K562 (cell line): Measurements from ENCODE around the gene PGF. TPM values are rescaled to one million over a fixed set of nuclear protein-coding genes. Genes with fewer than 3 reads are reported as not detected.

ENCODE experiments used
- ATAC-seq: fragments of 200-7000 bp; cut with Tn5 transposase; 3 replicates; pipeline ENCODE4 v1.9.1; 2020; ENCODE audit warnings: moderate library complexity
- BruUV-seq: library from RNA; stranded (reverse); fragments of 400-500 nt; replicated peaks from 2 replicates; lab custom pipeline; 2021; lab: Mats Ljungman, UMichigan
- CTCF ChIA-PET: fragments of 300-600 bp; formaldehyde crosslinking; extraction: SDS; loops from one replicate; lab custom pipeline; 2021; ENCODE audit warnings: low intra/inter-chr PET ratio; lab: Yijun Ruan, JAX
- POLR2A ChIA-PET: fragments of 300-600, 350-650 bp; sonication (Branson Sonifier 250); formaldehyde crosslinking; extraction: SDS; loops from one replicate; lab custom pipeline; 2021; ENCODE audit warnings: antibody characterized with exemption, inconsistent platforms; lab: Yijun Ruan, JAX
- DNase-seq, 4 experiments: peaks; one replicate each; pipeline versions ENCODE4 v3.0.0 to v3.0.0-alpha.2; 2011 to 2018; ENCODE audit warnings: low spot score in 3 of 4, mixed read lengths in 3 of 4; ENCODE audit errors: extremely low read depth in 1 of 4
- FAIRE-seq: peaks from 2 replicates; lab custom pipeline; 2011; peaks lifted over from hg19 to GRCh38; lab: Jason Lieb, UNC
- H2AFZ ChIP-seq: 2 replicates; pipeline ENCODE4 v1.6.0; 2011; ENCODE audit warnings: low read depth, low read length, control low read depth, inconsistent platforms
- H3K27ac ChIP-seq: fragments of 200-600 bp; 3 replicates; pipeline ENCODE4 v1.8.0; 2011; ENCODE audit warnings: low read depth, mild to moderate bottlenecking, control low read depth, inconsistent platforms, low read length, moderate library complexity, mixed read lengths; ENCODE audit errors: extremely low read depth
- H3K27me3 ChIP-seq, 2 experiments: fragments of 300-600 bp in 1 of 2; 2 replicates in 1 of 2; 3 replicates in 1 of 2; pipeline versions ENCODE4 v1.6.0 to v1.8.0; 2011; ENCODE audit warnings: inconsistent platforms in 2 of 2, low read length in 2 of 2, mild to moderate bottlenecking in 1 of 2, mixed read lengths in 1 of 2, moderate library complexity in 1 of 2; ENCODE audit not compliant: control insufficient read depth in 2 of 2, insufficient read depth in 2 of 2
- H3K36me3 ChIP-seq: fragments of 300-600 bp; 3 replicates; pipeline ENCODE4 v1.8.0; 2011; ENCODE audit warnings: mild to moderate bottlenecking, low read length, inconsistent platforms; ENCODE audit not compliant: control insufficient read depth, insufficient read depth
- H3K4me1 ChIP-seq, 2 experiments: fragments of 200-600 bp in 1 of 2; replicated peaks in 1 of 2; 2 replicates in 1 of 2; 3 replicates in 1 of 2; pipeline versions ENCODE4 v1.5.1 to v1.8.0; 2011; ENCODE audit warnings: inconsistent platforms in 2 of 2, low read length in 2 of 2, mild to moderate bottlenecking in 1 of 2, mixed read lengths in 1 of 2, moderate library complexity in 1 of 2; ENCODE audit not compliant: control insufficient read depth in 2 of 2, insufficient read depth in 2 of 2
- H3K4me2 ChIP-seq: 2 replicates; pipeline ENCODE4 v1.6.1; 2011; ENCODE audit warnings: low read length, control low read depth, inconsistent platforms, mixed read lengths; ENCODE audit not compliant: insufficient read depth
- H3K4me3 ChIP-seq: fragments of 200-600 bp; sonication (generic), shearing (Covaris generic); 2 replicates; pipeline ENCODE4 v1.5.1; 2016; ENCODE audit warnings: control low read depth, inconsistent platforms
- H3K79me2 ChIP-seq: fragments of 200-600 bp; 3 replicates; pipeline ENCODE4 v1.8.0; 2011; ENCODE audit warnings: low read length, inconsistent platforms; ENCODE audit not compliant: control insufficient read depth, insufficient read depth
- H3K9ac ChIP-seq, 2 experiments: 2 replicates each; pipeline versions ENCODE4 v1.6.0 to v1.6.1; 2011; ENCODE audit warnings: low read depth in 2 of 2, low read length in 2 of 2, control low read depth in 1 of 2, inconsistent platforms in 1 of 2, mild to moderate bottlenecking in 1 of 2, mixed read lengths in 1 of 2; ENCODE audit not compliant: insufficient read depth in 1 of 2
- H3K9me1 ChIP-seq: one replicate; pipeline ENCODE4 v1.6.0; 2011; ENCODE audit warnings: inconsistent platforms, mild to moderate bottlenecking, low read length, moderate library complexity; ENCODE audit not compliant: control insufficient read depth, insufficient read depth
- H3K9me3 ChIP-seq: replicated peaks from 2 replicates; pipeline ENCODE4 v1.5.1; 2011; ENCODE audit warnings: low read depth, low read length, inconsistent platforms; ENCODE audit not compliant: control insufficient read depth, insufficient read depth
- H4K20me1 ChIP-seq: replicated peaks from 2 replicates; pipeline ENCODE4 v1.6.1; 2011; ENCODE audit warnings: low read length, inconsistent platforms, mixed read lengths; ENCODE audit not compliant: control insufficient read depth, insufficient read depth
- BDP1 ChIP-seq: IDR thresholded peaks from 3 replicates; pipeline ENCODE4 v1.6.1; 2011; ENCODE audit not compliant: insufficient read length, insufficient read depth
- CHCHD3 ChIP-seq: fragments of 250-450 bp; sonication (Bioruptor Pico); IDR thresholded peaks from 2 replicates; pipeline ENCODE4 v2.1.2; 2022; ENCODE audit warnings: mild to moderate bottlenecking
- EGR1 ChIP-seq: fragments of 450-650 bp; conservative IDR thresholded peaks from 2 replicates; pipeline ENCODE4 v1.6.1; 2017; ENCODE audit warnings: mild to moderate bottlenecking
- HIVEP1 ChIP-seq: fragments of 250-450 bp; sonication (Bioruptor Pico); IDR thresholded peaks from 2 replicates; pipeline ENCODE4 v1.4.0; 2020; ENCODE audit warnings: mild to moderate bottlenecking
- HMGXB4 ChIP-seq: sonication (generic); formaldehyde crosslinking; IDR thresholded peaks from 2 replicates; pipeline ENCODE4 v1.8.1; 2023; ENCODE audit warnings: mild to moderate bottlenecking, missing genetic modification reagents
- IFI16 ChIP-seq: fragments of 250-450 bp; sonication (Bioruptor Pico); IDR thresholded peaks from 2 replicates; pipeline ENCODE4 v2.1.2; 2022; ENCODE audit warnings: mild to moderate bottlenecking, inconsistent platforms
- KLF10 ChIP-seq: fragments of 250-450 bp; sonication (Bioruptor Pico); IDR thresholded peaks from 2 replicates; pipeline ENCODE4 v1.6.1; 2021; ENCODE audit warnings: matching md5 sums
- MYC ChIP-seq, 2 experiments: fragments of 250-450 bp in 1 of 2; sonication (Bioruptor Pico) in 1 of 2; IDR thresholded peaks; 2 replicates each; pipeline versions ENCODE4 v1.5.1 to v1.6.1; 2012 to 2021; ENCODE audit warnings: low read depth in 2 of 2, borderline replicate concordance in 1 of 2, improper control_type of control experiment in 1 of 2, low read length in 1 of 2, mild to moderate bottlenecking in 1 of 2, moderate library complexity in 1 of 2
- MYNN ChIP-seq, 2 experiments: sonication (generic); formaldehyde crosslinking in 1 of 2; IDR thresholded peaks; 2 replicates each; pipeline versions ENCODE4 v1.5.0 to v1.6.1; 2016 to 2020; ENCODE audit warnings: antibody characterized with exemption in 1 of 2, missing genetic modification reagents in 1 of 2
- SMARCC2 ChIP-seq: fragments of 450-650 bp; IDR thresholded peaks from 2 replicates; pipeline ENCODE4 v1.6.1; 2017; ENCODE audit warnings: antibody characterized with exemption, moderate library complexity, mild to moderate bottlenecking, low read depth
- SRSF3 ChIP-seq: fragments of 200-400 bp; formaldehyde crosslinking; IDR thresholded peaks from 2 replicates; pipeline ENCODE4 v1.6.1; 2016; ENCODE audit warnings: mild to moderate bottlenecking, low read length, moderate library complexity; ENCODE audit not compliant: insufficient read depth
- ZBTB1 ChIP-seq: sonication (generic); formaldehyde crosslinking; IDR thresholded peaks from 2 replicates; pipeline ENCODE4 v1.8.1; 2023; ENCODE audit warnings: missing genetic modification reagents, low read depth, mild to moderate bottlenecking, borderline replicate concordance
- ZNF347 ChIP-seq: fragments of 450-650 bp; formaldehyde crosslinking; IDR thresholded peaks from 2 replicates; pipeline ENCODE4 v1.4.0; 2020; ENCODE audit warnings: low read depth, mild to moderate bottlenecking, moderate library complexity
- ZNF668 ChIP-seq: fragments of 250-450 bp; sonication (Bioruptor Pico); IDR thresholded peaks from 2 replicates; pipeline ENCODE4 v1.8.0; 2022; ENCODE audit warnings: mild to moderate bottlenecking, inconsistent platforms
- ZSCAN29 ChIP-seq: fragments of 450-650 bp; IDR thresholded peaks from 2 replicates; pipeline ENCODE4 v1.6.1; 2017
- WGBS: fragments of 100-300 bp; shearing (Covaris generic); methylation state at CpG from one replicate; pipeline ENCODE4 v1.1.6; 2016; ENCODE audit warnings: low coverage, mixed read lengths; ENCODE audit not compliant: insufficient coverage; ENCODE audit errors: missing lambda C conversion rate; 5-methylcytosine and 5-hydroxymethylcytosine counted together
- in situ Hi-C: fragments of 300-500 bp; cut with MboI; formaldehyde crosslinking; loops from 4 replicates; pipeline ENCODE4 v1.15.0; 2018; ENCODE audit warnings: inconsistent platforms, mixed read lengths
- intact Hi-C: fragments of 100-400 bp; cut with micrococcal nuclease; formaldehyde crosslinking; loops from 2 replicates; pipeline ENCODE4 v1.14.2; 2022
- polyA plus RNA-seq, 8 experiments: library from polyadenylated mRNA; depleted of rRNA in 4 of 8; stranded (reverse) in 5 of 8; unstranded in 3 of 8; fragments of >200 nt; fragmentation: Nextera tagmentation in 2 of 8; fragmentation: Illumina TruSeq in 1 of 8; extraction: Ambion mirVana in 2 of 8; extraction: Trizol in 1 of 8; gene quantifications; 2 replicates each; pipeline versions ENCODE4 v1.2.1 to v1.2.3, GENCODE V29; 2011 to 2014; ENCODE audit warnings: inconsistent platforms in 1 of 8, missing spikeins in 1 of 8
- total RNA-seq, 7 experiments: library from RNA; depleted of rRNA in 6 of 7; stranded (reverse); fragments of >200 nt in 6 of 7; fragmentation: Illumina TruSeq in 2 of 7; extraction: Trizol in 2 of 7; gene quantifications; 2 replicates each; pipeline versions ENCODE4 v1.2.1 to v1.2.3, GENCODE V29; 2011 to 2021; ENCODE audit warnings: low replicate concordance in 1 of 7

Gene PGF
- total and polyA plus RNA-seq, 9 of the 15 experiments (the other 6 are each of a cell fraction or from before 2014, with no cell fraction given), result 0.04 to 0.44 (median 0.18) TPM

GRCh38 chr14:74985028-74985310 is 29.6 kb upstream of the PGF start:
- CTCF ChIA-PET, result no interaction called here
- no peaks in the 10 kb centered on the region for H3K79me2 ChIP-seq
- no peak for ATAC-seq
- TF ChIP-seq ZNF668, result no peak
- TF ChIP-seq MYC (IDR thresholded peaks at IDR 0.05; ENCODE audit: low read depth, low read length), result no peak
- no peak for TF ChIP-seq MYC (CRISPR knock-in tag; IDR thresholded peaks at IDR 0.05; ENCODE audit: borderline replicate concordance, low read depth)
- no peak for TF ChIP-seq HIVEP1
- no peak for TF ChIP-seq BDP1
- TF ChIP-seq SRSF3, result no peak
- no peak for TF ChIP-seq SMARCC2
- TF ChIP-seq ZSCAN29, result no peak
- TF ChIP-seq KLF10 (CRISPR knock-in tag), result no peak
- TF ChIP-seq ZNF347, result no peak
- TF ChIP-seq CHCHD3 (CRISPR knock-in tag), result no peak
- no peak for TF ChIP-seq ZBTB1 (CRISPR knock-in tag)
- no peak for TF ChIP-seq HMGXB4 (CRISPR knock-in tag)
- TF ChIP-seq MYNN (IDR thresholded peaks at IDR 0.05), result no peak
- TF ChIP-seq MYNN (CRISPR knock-in tag; IDR thresholded peaks at IDR 0.05), result no peak
- no peak for TF ChIP-seq EGR1
- no peak for TF ChIP-seq IFI16 (CRISPR knock-in tag)

More at GRCh38 chr14:74985028-74985310, 29.6 kb upstream of the PGF start:
- Histone ChIP-seq H3K4me2 (no peak overlapping the region), H3K4me3 (no peak overlapping the region), H3K36me3 (no peaks in the 10 kb centered on the region), H3K27ac (no peak overlapping the region), H3K27me3 (no peaks in the 10 kb centered on the region), H3K4me1 (peaks cover 0 to 18% of the 10 kb centered on the region in 2 experiments; a peak in 2 of 5 replicates), H3K9me3 (no peaks in the 10 kb centered on the region), H3K9me1 (no peaks in the 10 kb centered on the region), H2AFZ (no peak overlapping the region), H3K9ac (no peak overlapping the region), H4K20me1 (no peaks in the 10 kb centered on the region)
- BruUV-seq, result no TSS peak
- POLR2A ChIA-PET, result no interaction called here
- in situ Hi-C loops, result no loop called here
- 56% methylated on average over 6 of the region's 10 CpGs for WGBS
- intact Hi-C loops, result no loop called here
- peak in 1 of 4 experiments; percentile 1 for DNase-seq
- no peak for FAIRE-seq
